MM.1S (cell line): ENCODE data around the gene CENPT.

ENCODE experiments used
- EZH2phosphoT487 ChIP-seq: fragments of 300-600 bp; sonication (generic); IDR thresholded peaks from 2 replicates; pipeline ENCODE4 v1.6.1; 2018; ENCODE audit warnings: antibody characterized with exemption, low read length
- TF ChIP-seq, protein P1 (sequence below): fragments of 300-600 bp; sonication (generic); IDR thresholded peaks from 2 replicates; pipeline ENCODE4 v1.5.1; 2016; ENCODE audit warnings: antibody characterized with exemption, low read length, mixed read lengths

- TF ChIP-seq, protein P1, sequence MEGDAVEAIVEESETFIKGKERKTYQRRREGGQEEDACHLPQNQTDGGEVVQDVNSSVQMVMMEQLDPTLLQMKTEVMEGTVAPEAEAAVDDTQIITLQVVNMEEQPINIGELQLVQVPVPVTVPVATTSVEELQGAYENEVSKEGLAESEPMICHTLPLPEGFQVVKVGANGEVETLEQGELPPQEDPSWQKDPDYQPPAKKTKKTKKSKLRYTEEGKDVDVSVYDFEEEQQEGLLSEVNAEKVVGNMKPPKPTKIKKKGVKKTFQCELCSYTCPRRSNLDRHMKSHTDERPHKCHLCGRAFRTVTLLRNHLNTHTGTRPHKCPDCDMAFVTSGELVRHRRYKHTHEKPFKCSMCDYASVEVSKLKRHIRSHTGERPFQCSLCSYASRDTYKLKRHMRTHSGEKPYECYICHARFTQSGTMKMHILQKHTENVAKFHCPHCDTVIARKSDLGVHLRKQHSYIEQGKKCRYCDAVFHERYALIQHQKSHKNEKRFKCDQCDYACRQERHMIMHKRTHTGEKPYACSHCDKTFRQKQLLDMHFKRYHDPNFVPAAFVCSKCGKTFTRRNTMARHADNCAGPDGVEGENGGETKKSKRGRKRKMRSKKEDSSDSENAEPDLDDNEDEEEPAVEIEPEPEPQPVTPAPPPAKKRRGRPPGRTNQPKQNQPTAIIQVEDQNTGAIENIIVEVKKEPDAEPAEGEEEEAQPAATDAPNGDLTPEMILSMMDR: no peak
- TF ChIP-seq EZH2phosphoT487: no peak
These were observed 625 bp upstream of the CENPT start for GRCh38 chr16:67848118-67848517.
